Gastroesophageal sphincter (tissue), 4 donors: Measurements from ENCODE around the gene MYOT. TPM values are rescaled to one million over a fixed set of nuclear protein-coding genes. Genes with fewer than 3 reads are reported as not detected.

ENCODE experiments used
- ATAC-seq: fragments of 150-250 bp; one replicate; pipeline ENCODE4 v1.9.1; 2016; ENCODE audit warnings: mild to moderate bottlenecking, moderate library complexity
- H3K27ac ChIP-seq, 4 donors: fragments of 200-600 bp; sonication (generic) in 3 of 4; 1 replicate in 3 of 4; 2 replicates in 1 of 4; pipeline ENCODE4 v1.5.1; 2016 to 2019
- H3K27me3 ChIP-seq: fragments of 200-600 bp; sonication (generic); one replicate; pipeline ENCODE4 v1.5.1; 2019
- H3K36me3 ChIP-seq, 2 donors: fragments of 200-600 bp; sonication (generic); one replicate each; pipeline ENCODE4 v1.5.1; 2019; ENCODE audit warnings: control low read depth in 1 of 2
- H3K4me1 ChIP-seq, 3 donors: fragments of 200-600 bp; sonication (generic); 1 replicate in 2 of 3; 2 replicates in 1 of 3; pipeline ENCODE4 v1.5.1; 2016 to 2019; ENCODE audit warnings: control low read depth in 2 of 3
- H3K4me3 ChIP-seq, 2 donors: fragments of 200-600 bp; sonication (generic); one replicate each; pipeline ENCODE4 v1.5.1; 2019; ENCODE audit warnings: mild to moderate bottlenecking in 1 of 2, moderate library complexity in 1 of 2
- H3K9me3 ChIP-seq, 3 donors: fragments of 200-600 bp; sonication (generic); one replicate each; pipeline ENCODE4 v1.5.1; 2017 to 2019; ENCODE audit warnings: control low read depth in 2 of 3
- CTCF ChIP-seq, 4 experiments: fragments of 200-600 bp in 2 of 4; fragments of 450-650 bp in 2 of 4; sonication (generic) in 1 of 4; IDR thresholded peaks; one replicate each; pipeline ENCODE4 v1.5.1; 2017 to 2019; ENCODE audit warnings: antibody characterized with exemption in 4 of 4, mild to moderate bottlenecking in 2 of 4, moderate library complexity in 2 of 4
- EP300 ChIP-seq: sonication (generic); formaldehyde crosslinking; IDR thresholded peaks from one replicate; pipeline ENCODE4 v1.6.1; 2017; ENCODE audit warnings: antibody characterized with exemption, mild to moderate bottlenecking
- POLR2A ChIP-seq, 2 donors: fragments of 450-650 bp; IDR thresholded peaks; one replicate each; pipeline ENCODE4 v1.6.1; 2017; ENCODE audit warnings: antibody characterized with exemption in 2 of 2, mild to moderate bottlenecking in 2 of 2, moderate library complexity in 1 of 2
- POLR2AphosphoS5 ChIP-seq: sonication (generic); formaldehyde crosslinking; IDR thresholded peaks from one replicate; pipeline ENCODE4 v1.6.1; 2017; ENCODE audit warnings: antibody characterized with exemption
- WGBS, 2 donors: methylation state at CpG; one replicate each; pipeline ENCODE4 v1.1.5; 2018; ENCODE audit warnings: low coverage in 1 of 2; 5-methylcytosine and 5-hydroxymethylcytosine counted together
- total RNA-seq, 4 donors: library from RNA; depleted of rRNA; stranded (reverse); fragments of >200 nt; gene quantifications; one replicate each; pipeline ENCODE4 v1.1.0, GENCODE V29; 2016

Gene MYOT
- total RNA-seq, 4 donors from 2014 or later = 16.6 to 38.9 (median 32.8) TPM

- Histone ChIP-seq H3K27ac (peak overlapping the region; percentile 50 to 87 (median 80)), H3K4me1 (peaks cover 1 to 62% (median 17%) of the 10 kb centered on the region in 3 donors), H3K9me3 (no peaks in the 10 kb centered on the region), H3K27me3 (no peaks in the 10 kb centered on the region), H3K36me3 (no peaks in the 10 kb centered on the region), H3K4me3 (no peak overlapping the region)
- WGBS, 2 donors = 22 to 35% methylated on average over 3 of the region's 3 CpGs
- TF ChIP-seq EP300 (no peak), POLR2A (IDR thresholded peaks at IDR 0.05) (no peak), CTCF (IDR thresholded peaks at IDR 0.05) (peak; percentile 51 to 81 (median 62)), POLR2AphosphoS5 (peak; percentile 53)
- ATAC-seq = peak; percentile 75
Measured at GRCh38 chr5:137831526-137831925, 36.1 kb upstream of the MYOT start.

GRCh38 chr5:137832416-137832815, 35.2 kb upstream of the MYOT start:
- Histone ChIP-seq H3K4me1 (peaks cover 4 to 71% (median 21%) of the 10 kb centered on the region in 3 donors), H3K27me3 (no peaks in the 10 kb centered on the region), H3K36me3 (no peaks in the 10 kb centered on the region), H3K27ac (peak overlapping the region; percentile 50 to 87 (median 80)), H3K9me3 (no peaks in the 10 kb centered on the region), H3K4me3 (no peak overlapping the region)
- WGBS, 2 donors = 45 to 60% methylated on average over 1 of the region's 1 CpG
- TF ChIP-seq CTCF (IDR thresholded peaks at IDR 0.05) = no peak
- no peak for TF ChIP-seq POLR2AphosphoS5
- no peak for TF ChIP-seq EP300
- no peak for TF ChIP-seq POLR2A (IDR thresholded peaks at IDR 0.05)
- ATAC-seq = no peak

- ATAC-seq = peak; percentile 74
- H3K4me3 ChIP-seq = no peak overlapping the region
- H3K27ac ChIP-seq = peak overlapping the region; percentile 39 to 87 (median 80)
- H3K27me3 ChIP-seq = no peaks in the 10 kb centered on the region
- no peaks in the 10 kb centered on the region for H3K9me3 ChIP-seq
- no peaks in the 10 kb centered on the region for H3K36me3 ChIP-seq
- peaks cover 8 to 81% (median 24%) of the 10 kb centered on the region in 3 donors for H3K4me1 ChIP-seq
- TF ChIP-seq POLR2A (IDR thresholded peaks at IDR 0.05) (no peak), EP300 (no peak), POLR2AphosphoS5 (peak; percentile 90), CTCF (IDR thresholded peaks at IDR 0.05) (no peak)
- WGBS, 2 donors = 6 to 11% methylated on average over 1 of the region's 1 CpG
Measured at GRCh38 chr5:137833463-137833862, 34.2 kb upstream of the MYOT start.

- Histone ChIP-seq H3K27ac (peak overlapping the region; percentile 39 to 81 (median 68)), H3K4me1 (peaks cover 8 to 92% (median 26%) of the 10 kb centered on the region in 3 donors), H3K9me3 (no peaks in the 10 kb centered on the region), H3K4me3 (no peak overlapping the region), H3K27me3 (no peaks in the 10 kb centered on the region), H3K36me3 (no peaks in the 10 kb centered on the region)
- WGBS, 2 donors = 60 to 62% methylated on average over 3 to 4 of the region's 4 CpGs
- TF ChIP-seq POLR2AphosphoS5 (no peak), EP300 (no peak), CTCF (IDR thresholded peaks at IDR 0.05) (no peak), POLR2A (IDR thresholded peaks at IDR 0.05) (no peak)
- no peak for ATAC-seq
Measured at GRCh38 chr5:137834498-137835049, 33.1 kb upstream of the MYOT start.

GRCh38 chr5:137836298-137836697, 31.4 kb upstream of the MYOT start:
- H3K4me1 ChIP-seq = peaks cover 8 to 85% (median 22%) of the 10 kb centered on the region in 3 donors
- no peak for ATAC-seq
- no peak for TF ChIP-seq POLR2AphosphoS5
- TF ChIP-seq CTCF (IDR thresholded peaks at IDR 0.05) = no peak
- TF ChIP-seq EP300 = no peak
- TF ChIP-seq POLR2A (IDR thresholded peaks at IDR 0.05) = no peak

More at GRCh38 chr5:137836298-137836697, 31.4 kb upstream of the MYOT start:
- Histone ChIP-seq H3K27ac (peak overlapping the region; percentile 79 to 86 (median 80)), H3K4me3 (no peak overlapping the region), H3K27me3 (no peaks in the 10 kb centered on the region), H3K9me3 (no peaks in the 10 kb centered on the region), H3K36me3 (no peaks in the 10 kb centered on the region)
- 14 to 63% methylated on average over 1 of the region's 1 CpG for WGBS, 2 donors
